ENCODE measurements around the gene GOLGA8Q. TPM values are rescaled to one million over a fixed set of nuclear protein-coding genes. Genes with fewer than 3 reads are reported as not detected.
A peak's percentile ranks its signal among the peaks of the same experiment; 100 is the strongest.
"Not testable (repeated sequence)": the region's sequence is repeated elsewhere in the genome, so short reads cannot be mapped to it uniquely, and the experiment has no call there.

The GOLGA8Q gene, protein sequence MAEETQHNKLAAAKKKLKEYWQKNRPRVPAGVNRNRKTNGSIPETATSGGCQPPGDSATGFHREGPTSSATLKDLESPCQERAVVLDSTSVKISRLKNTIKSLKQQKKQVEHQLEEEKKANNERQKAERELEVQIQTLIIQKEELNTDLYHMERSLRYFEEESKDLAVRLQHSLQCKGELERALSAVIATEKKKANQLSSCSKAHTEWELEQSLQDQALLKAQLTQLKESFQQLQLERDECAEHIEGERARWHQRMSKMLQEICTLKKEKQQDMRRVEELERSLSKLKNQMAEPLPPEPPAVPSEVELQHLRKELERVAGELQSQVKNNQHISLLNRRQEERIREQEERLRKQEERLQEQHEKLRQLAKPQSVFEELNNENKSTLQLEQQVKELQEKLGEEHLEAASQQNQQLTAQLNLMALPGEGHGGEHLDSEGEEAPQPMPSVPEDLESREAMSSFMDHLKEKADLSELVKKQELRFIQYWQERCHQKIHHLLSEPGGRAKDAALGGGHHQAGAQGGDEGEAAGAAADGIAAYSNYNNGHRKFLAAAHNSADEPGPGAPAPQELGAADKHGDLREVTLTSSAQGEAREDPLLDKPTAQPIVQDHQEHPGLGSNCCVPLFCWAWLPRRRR
- total RNA-seq (10 to 100 TPM in 1 of 5 donors, 1 to 10 TPM in 2, not detected in 2; 1.8 to 53.1 (median 8.7) TPM), polyA plus RNA-seq (not detected)
- long read RNA-seq, donor 1, result 0 reads
- long read RNA-seq, donor 2, result 0 reads
- long read RNA-seq, donor 3, result 0 reads
- long read RNA-seq, donor 4, result 0 reads
- long read RNA-seq, donor 5, result 0 reads
- long read RNA-seq, donor 6, result 0 reads
- long read RNA-seq, donor 7, result 0 reads
- long read RNA-seq, donor 8, result 0 reads
- long read RNA-seq, donor 9, result 0 reads
- long read RNA-seq, donor 10, result 0 reads

- DNase-seq; H3K36me3 ChIP-seq; H3K4me1 ChIP-seq; H3K27ac ChIP-seq; intact Hi-C loops (cut with DNase I; ENCODE audit: low total_unique reads); H3K27me3 ChIP-seq; H3K4me3 ChIP-seq; H3K9me3 ChIP-seq: not testable (repeated sequence)
- 85 to 100% (median 85%) methylated on average over 3 to 4 of the region's 9 CpGs; no CpG with 5 or more reads in 2 of the 5 donors for WGBS, 5 donors
Measured at GRCh38 chr15:30551750-30552149, at the start of gene GOLGA8Q. TSS of gene GOLGA8Q (plus strand) at chr15:30552050. CDS start at chr15:30552078, 28 bp downstream.

DNA sequence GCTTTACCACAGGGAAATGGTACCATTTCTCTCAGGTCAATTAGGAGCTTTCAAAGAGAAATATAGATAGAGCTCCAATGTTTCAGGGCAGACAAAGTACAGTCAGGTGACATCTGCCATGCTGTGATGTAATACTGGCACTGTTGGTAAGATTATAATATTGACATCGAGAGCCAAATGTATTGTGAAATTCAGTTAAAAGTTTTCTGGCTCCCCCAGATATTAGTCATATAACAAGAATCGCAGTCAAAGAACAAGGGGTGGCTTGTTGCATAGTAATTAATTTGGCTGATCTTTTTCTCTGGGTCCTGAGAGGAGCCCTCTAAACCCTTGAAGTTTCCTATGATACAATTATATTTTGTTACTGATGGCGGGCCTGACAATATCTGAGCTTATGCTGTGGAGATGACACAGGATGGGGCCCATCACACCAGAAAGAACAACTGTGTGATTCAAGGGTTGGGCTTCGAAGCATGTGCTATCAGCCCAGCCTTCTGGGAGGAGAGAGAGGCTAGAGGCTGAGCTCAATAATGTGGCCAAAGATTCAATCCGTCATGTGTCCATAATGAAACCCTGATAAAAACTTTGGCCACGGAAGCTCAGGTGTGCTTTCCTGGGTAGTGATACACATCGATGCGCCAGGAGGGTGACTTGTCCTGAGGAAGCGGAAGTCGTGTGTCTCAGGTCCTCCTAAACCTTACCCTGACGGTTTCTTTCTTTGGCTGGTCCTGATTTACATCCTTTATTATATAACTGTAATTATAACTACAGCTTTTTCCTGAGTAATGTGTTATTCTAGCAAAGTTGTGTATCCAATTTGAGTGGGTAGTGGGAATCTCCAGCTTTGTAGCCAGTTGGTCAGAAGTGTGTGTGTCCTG lies 48.7 kb upstream of the GOLGA8Q start:
- DNase-seq; H3K27me3 ChIP-seq; H3K36me3 ChIP-seq; H3K4me3 ChIP-seq; H3K27ac ChIP-seq; intact Hi-C loops (cut with DNase I; ENCODE audit: low total_unique reads); H3K9me3 ChIP-seq; H3K4me1 ChIP-seq: not testable (repeated sequence)
- WGBS, 5 donors, result 91 to 100% (median 94%) methylated on average over 5 to 6 of the region's 11 CpGs; no CpG with 5 or more reads in 1 of the 5 donors

GRCh38 chr15:30504162-30504843 lies 47.5 kb upstream of the GOLGA8Q start:
- H3K27ac ChIP-seq; H3K4me1 ChIP-seq; intact Hi-C loops (cut with DNase I; ENCODE audit: low total_unique reads); H3K9me3 ChIP-seq; H3K36me3 ChIP-seq; DNase-seq; H3K27me3 ChIP-seq; H3K4me3 ChIP-seq: not testable (repeated sequence)
- WGBS, 5 donors, result 62 to 84% (median 75%) methylated on average over 2 to 5 of the region's 5 CpGs

- H3K27ac ChIP-seq; DNase-seq; H3K9me3 ChIP-seq; intact Hi-C loops (cut with DNase I; ENCODE audit: low total_unique reads); H3K27me3 ChIP-seq; H3K36me3 ChIP-seq; H3K4me1 ChIP-seq; H3K4me3 ChIP-seq: not testable (repeated sequence)
- WGBS, 5 donors, result no CpG with 5 or more reads among the region's 4 CpGs
Measured at GRCh38 chr15:30514545-30514944, 37.3 kb upstream of the GOLGA8Q start.

- peak in 1 of 2 donors; percentile 0 for DNase-seq
- 67 to 77% (median 71%) methylated on average over 1 to 3 of the region's 7 CpGs; no CpG with 5 or more reads in 1 of the 5 donors for WGBS, 5 donors
- H3K9me3 ChIP-seq; H3K27ac ChIP-seq; H3K4me3 ChIP-seq; H3K36me3 ChIP-seq; H3K4me1 ChIP-seq; H3K27me3 ChIP-seq; intact Hi-C loops (cut with DNase I; ENCODE audit: low total_unique reads): not testable (repeated sequence)
Measured at GRCh38 chr15:30523453-30524243, 28.2 kb upstream of the GOLGA8Q start.

DNA sequence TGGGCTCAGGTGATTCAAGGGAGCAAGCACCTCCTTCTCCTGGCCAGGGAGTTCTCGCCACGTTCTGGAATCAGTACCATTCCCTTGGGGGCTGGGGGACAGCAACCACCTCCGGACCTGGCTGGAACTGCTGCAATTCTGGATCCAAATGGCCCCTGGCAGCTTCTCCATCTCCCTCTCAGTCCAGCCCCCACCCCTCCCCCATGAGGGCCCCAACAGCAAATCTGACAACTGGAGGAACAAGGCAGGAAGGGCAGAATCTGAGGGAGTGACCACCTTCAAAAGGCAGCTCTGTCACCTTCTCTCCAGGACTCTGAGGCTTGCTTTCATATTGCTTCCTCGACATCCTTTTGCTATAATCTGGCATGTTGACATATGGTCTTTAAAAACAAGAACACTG lies 25.9 kb upstream of the GOLGA8Q start:
- H3K4me3 ChIP-seq; H3K27ac ChIP-seq; H3K36me3 ChIP-seq; intact Hi-C loops (cut with DNase I; ENCODE audit: low total_unique reads); H3K4me1 ChIP-seq; H3K27me3 ChIP-seq; H3K9me3 ChIP-seq; DNase-seq: not testable (repeated sequence)
- WGBS, 5 donors, result 40 to 60% methylated on average over 1 of the region's 4 CpGs; no CpG with 5 or more reads in 3 of the 5 donors

DNA sequence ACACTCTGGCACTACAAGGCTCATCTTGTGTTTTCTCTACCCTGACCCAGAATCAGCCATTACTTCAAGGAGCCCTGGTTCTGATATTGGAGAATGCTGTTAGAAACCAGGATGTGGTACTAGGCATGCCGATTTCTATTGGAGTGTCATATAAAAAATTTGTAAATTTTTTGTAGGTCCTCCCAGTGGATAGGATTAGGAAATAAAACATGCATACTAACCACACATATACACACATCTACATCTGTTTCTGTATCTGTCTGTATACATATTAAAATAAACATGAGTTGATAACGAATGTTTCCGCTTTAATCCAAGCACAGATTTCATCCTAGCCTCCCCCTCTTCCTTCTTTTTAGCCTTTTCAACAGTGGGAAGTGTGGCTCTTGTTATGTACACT lies 22.8 kb upstream of the GOLGA8Q start:
- H3K9me3 ChIP-seq; H3K36me3 ChIP-seq; H3K4me3 ChIP-seq; H3K27ac ChIP-seq; H3K27me3 ChIP-seq; H3K4me1 ChIP-seq; DNase-seq; intact Hi-C loops (cut with DNase I; ENCODE audit: low total_unique reads): not testable (repeated sequence)
- no CpG with 5 or more reads among the region's 3 CpGs for WGBS, 5 donors

Measured in stomach (tissue), 19 donors.